HepG2 (cell line): ENCODE measurements around the gene ZNRF4. TPM values are rescaled to one million over a fixed set of nuclear protein-coding genes. Genes with fewer than 3 reads are reported as not detected.

Experiments used
- ATAC-seq: fragments of 200-7000 bp; cut with Tn5 transposase; 3 replicates; pipeline ENCODE4 v1.9.1; 2020; ENCODE audit warnings: mild to moderate bottlenecking, moderate library complexity
- BruUV-seq: library from RNA; stranded (reverse); fragments of 400-500 nt; replicated peaks from 2 replicates; lab custom pipeline; 2021; lab: Mats Ljungman, UMichigan
- CTCF ChIA-PET: fragments of 300-600 bp; formaldehyde crosslinking; extraction: SDS; loops from one replicate; lab custom pipeline; 2021; ENCODE audit warnings: low total read pairs, inconsistent platforms, low intra/inter-chr PET ratio; lab: Yijun Ruan, JAX
- POLR2A ChIA-PET: fragments of 350-600 bp; sonication (Branson Sonifier 250); formaldehyde crosslinking; loops from one replicate; lab custom pipeline; 2020; ENCODE audit warnings: antibody characterized with exemption, inconsistent platforms; lab: Yijun Ruan, JAX
- DNase-seq: peaks from one replicate; pipeline ENCODE4 v3.0.0-alpha.2; 2015; ENCODE audit warnings: low spot score
- FAIRE-seq: peaks from 3 replicates; lab custom pipeline; 2011; peaks lifted over from hg19 to GRCh38; lab: Jason Lieb, UNC
- H2AFZ ChIP-seq: one replicate; pipeline ENCODE4 v1.6.1; 2011; ENCODE audit warnings: low read length, inconsistent platforms
- H3K27ac ChIP-seq: fragments of 300-600 bp; 3 replicates; pipeline ENCODE4 v1.8.0; 2011; ENCODE audit warnings: mixed run types, mild to moderate bottlenecking, mixed read lengths, low read length, inconsistent platforms; ENCODE audit not compliant: insufficient read depth; ENCODE audit errors: extremely low read length
- H3K27me3 ChIP-seq, 2 experiments: fragments of 200-600 bp in 1 of 2; 2 replicates in 1 of 2; 3 replicates in 1 of 2; pipeline versions ENCODE4 v1.6.0 to v1.8.0; 2011; ENCODE audit warnings: low read length in 2 of 2, mild to moderate bottlenecking in 2 of 2, moderate library complexity in 2 of 2, inconsistent platforms in 1 of 2; ENCODE audit not compliant: insufficient read depth in 2 of 2, control insufficient read depth in 1 of 2
- H3K36me3 ChIP-seq, 2 experiments: fragments of 200-600 bp in 1 of 2; replicated peaks in 1 of 2; 2 replicates in 1 of 2; 3 replicates in 1 of 2; pipeline versions ENCODE4 v1.5.1 to v1.8.0; 2011; ENCODE audit warnings: low read length in 2 of 2, inconsistent platforms in 1 of 2; ENCODE audit not compliant: insufficient read depth in 2 of 2, control insufficient read depth in 1 of 2
- H3K4me1 ChIP-seq: 2 replicates; pipeline ENCODE4 v1.5.1; 2012; ENCODE audit warnings: low read length, inconsistent platforms; ENCODE audit not compliant: insufficient read depth
- H3K4me2 ChIP-seq: 2 replicates; pipeline ENCODE4 v1.6.0; 2011; ENCODE audit warnings: low read depth, low read length, inconsistent platforms
- H3K4me3 ChIP-seq, 3 experiments: fragments of 200-600 bp in 1 of 3; sonication (generic), shearing (Covaris generic) in 1 of 3; replicated peaks in 1 of 3; 2 replicates each; pipeline ENCODE4 v1.5.1; 2011 to 2016; ENCODE audit warnings: low read length in 3 of 3, inconsistent platforms in 2 of 3, low read depth in 2 of 3, mild to moderate bottlenecking in 2 of 3, control low read depth in 1 of 3, mixed read lengths in 1 of 3; ENCODE audit not compliant: insufficient read depth in 1 of 3
- H3K79me2 ChIP-seq: one replicate; pipeline ENCODE4 v1.6.1; 2011; ENCODE audit warnings: low read length, inconsistent platforms; ENCODE audit not compliant: insufficient read depth
- H3K9ac ChIP-seq: 2 replicates; pipeline ENCODE4 v1.6.0; 2011; ENCODE audit warnings: mild to moderate bottlenecking, low read depth, low read length, inconsistent platforms; ENCODE audit not compliant: insufficient read depth
- H3K9me3 ChIP-seq: 2 replicates; pipeline ENCODE4 v1.5.1; 2012; ENCODE audit warnings: mild to moderate bottlenecking, low read length
- H4K20me1 ChIP-seq: 2 replicates; pipeline ENCODE4 v1.6.0; 2011; ENCODE audit warnings: inconsistent platforms, mild to moderate bottlenecking, low read length, moderate library complexity; ENCODE audit not compliant: insufficient read depth
- CBX5 ChIP-seq: sonication (generic); formaldehyde crosslinking; IDR thresholded peaks from 2 replicates; pipeline ENCODE4 v1.4.0; 2020; ENCODE audit warnings: missing genetic modification reagents, borderline replicate concordance
- CENPT ChIP-seq: sonication (generic); formaldehyde crosslinking; IDR thresholded peaks from 2 replicates; pipeline ENCODE4 v1.8.0; 2022; ENCODE audit warnings: low read depth, mild to moderate bottlenecking, moderate library complexity, missing genetic modification reagents
- GABPA ChIP-seq, 2 experiments: IDR thresholded peaks; 2 replicates each; pipeline ENCODE4 v1.6.1; 2011 to 2016; ENCODE audit warnings: low read depth in 2 of 2, low read length in 1 of 2, missing biosample characterization in 1 of 2, missing genetic modification characterization in 1 of 2
- HDAC2 ChIP-seq: sonication (generic); formaldehyde crosslinking; IDR thresholded peaks from 2 replicates; pipeline ENCODE4 v1.4.0; 2020; ENCODE audit warnings: missing genetic modification reagents
- IRF2 ChIP-seq: IDR thresholded peaks from 2 replicates; pipeline ENCODE4 v1.6.1; 2018; ENCODE audit warnings: missing genetic modification reagents, missing compliant biosample characterization
- KLF15 ChIP-seq: sonication (generic); formaldehyde crosslinking; IDR thresholded peaks from 2 replicates; pipeline ENCODE4 v1.8.1; 2023; ENCODE audit warnings: borderline replicate concordance, mild to moderate bottlenecking, inconsistent platforms, missing genetic modification reagents, mixed read lengths
- MXD1 ChIP-seq: sonication (generic); formaldehyde crosslinking; IDR thresholded peaks from 2 replicates; pipeline ENCODE4 v1.4.0; 2020; ENCODE audit warnings: mild to moderate bottlenecking, missing genetic modification reagents
- NCOA2 ChIP-seq: sonication (generic); formaldehyde crosslinking; IDR thresholded peaks from 2 replicates; pipeline ENCODE4 v1.8.0; 2022; ENCODE audit warnings: inconsistent platforms
- SNAI1 ChIP-seq: sonication (generic); formaldehyde crosslinking; IDR thresholded peaks from 2 replicates; pipeline ENCODE4 v1.5.0; 2020; ENCODE audit warnings: mild to moderate bottlenecking, missing genetic modification reagents, borderline replicate concordance
- SP4 ChIP-seq: sonication (generic); formaldehyde crosslinking; IDR thresholded peaks from 2 replicates; pipeline ENCODE4 v1.8.1; 2023; ENCODE audit warnings: mild to moderate bottlenecking, missing genetic modification reagents
- THAP7 ChIP-seq: sonication (generic); formaldehyde crosslinking; IDR thresholded peaks from 2 replicates; pipeline ENCODE4 v1.8.1; 2023; ENCODE audit warnings: mild to moderate bottlenecking, missing genetic modification reagents
- UBTF ChIP-seq: sonication (generic); formaldehyde crosslinking; IDR thresholded peaks from 2 replicates; pipeline ENCODE4 v1.4.0; 2020; ENCODE audit warnings: mild to moderate bottlenecking, missing genetic modification reagents
- ZNF18 ChIP-seq: sonication (generic); formaldehyde crosslinking; IDR thresholded peaks from 2 replicates; pipeline ENCODE4 v1.8.0; 2022; ENCODE audit warnings: mild to moderate bottlenecking, missing genetic modification reagents; ENCODE audit not compliant: insufficient replicate concordance
- ZNF343 ChIP-seq: sonication (generic); formaldehyde crosslinking; IDR thresholded peaks from 2 replicates; pipeline ENCODE4 v1.4.0; 2020; ENCODE audit warnings: mild to moderate bottlenecking, missing genetic modification reagents
- ZNF550 ChIP-seq: sonication (generic); formaldehyde crosslinking; IDR thresholded peaks from 2 replicates; pipeline ENCODE4 v1.4.0; 2020; ENCODE audit warnings: mild to moderate bottlenecking, missing genetic modification reagents, borderline replicate concordance
- ZNF567 ChIP-seq: sonication (generic); formaldehyde crosslinking; IDR thresholded peaks from 2 replicates; pipeline ENCODE4 v1.8.1; 2023; ENCODE audit warnings: mild to moderate bottlenecking, missing genetic modification reagents, borderline replicate concordance
- ZNF597 ChIP-seq: sonication (generic); formaldehyde crosslinking; IDR thresholded peaks from 2 replicates; pipeline ENCODE4 v1.5.0; 2020; ENCODE audit warnings: missing genetic modification reagents
- ZNF768 ChIP-seq: sonication (generic); formaldehyde crosslinking; IDR thresholded peaks from 2 replicates; pipeline ENCODE4 v1.4.0; 2020; ENCODE audit warnings: missing genetic modification reagents
- ZSCAN30 ChIP-seq: sonication (generic); formaldehyde crosslinking; IDR thresholded peaks from 2 replicates; pipeline ENCODE4 v1.5.0; 2020; ENCODE audit warnings: mild to moderate bottlenecking, missing genetic modification reagents
- WGBS: methylation state at CpG from one replicate; pipeline ENCODE4 v1.1.6; 2017; ENCODE audit warnings: low lambda C conversion rate; 5-methylcytosine and 5-hydroxymethylcytosine counted together
- in situ Hi-C: cut with HindIII; loops from 2 replicates; pipeline ENCODE4 v1.10.0; 2017; ENCODE audit warnings: low pct_unique_long_range_greater_than_20kb; ENCODE audit not compliant: extremely low pct_ligation_motif_present
- intact Hi-C: fragments of 100-400 bp; cut with micrococcal nuclease; formaldehyde crosslinking; loops from one replicate; pipeline ENCODE4 v1.10.0; 2022; ENCODE audit not compliant: unreplicated experiment
- polyA plus RNA-seq, 8 experiments: library from polyadenylated mRNA; depleted of rRNA in 3 of 8; stranded (reverse) in 7 of 8; unstranded in 1 of 8; fragments of >200 nt; fragmentation: Illumina TruSeq in 4 of 8; extraction: Trizol in 4 of 8; gene quantifications; 2 replicates each; pipeline versions ENCODE4 v1.2.1 to v1.2.3, GENCODE V29; 2011 to 2016; ENCODE audit warnings: low read depth in 4 of 8, missing spikeins in 1 of 8, mixed read lengths in 1 of 8; ENCODE audit not compliant: insufficient read depth in 1 of 8
- total RNA-seq, 5 experiments: library from RNA; depleted of rRNA; stranded (reverse); fragments of >200 nt; fragmentation: Illumina TruSeq; extraction: Trizol; gene quantifications; 2 replicates each; pipeline ENCODE4 v1.2.3, GENCODE V29; 2016; ENCODE audit warnings: low read depth in 1 of 5

ZNRF4 gene
- total and polyA plus RNA-seq, 2 of the 13 experiments (the other 11 are each of a cell fraction or from before 2014, with no cell fraction given), result not detected

GRCh38 chr19:5478241-5478924 lies 23.2 kb downstream of the ZNRF4 start:
- no peak overlapping the region for H2AFZ ChIP-seq
- no peak overlapping the region for H3K9ac ChIP-seq
- CTCF ChIA-PET, result no interaction called here
- FAIRE-seq (no peak), ATAC-seq (no peak), DNase-seq (no peak)
- no peaks in the 10 kb centered on the region for H4K20me1 ChIP-seq
- no TSS peak for BruUV-seq
- H3K9me3 ChIP-seq, result peaks cover 11% of the 10 kb centered on the region
- H3K27me3 ChIP-seq, result no peaks in the 10 kb centered on the region
- in situ Hi-C loops (no loop called here), intact Hi-C loops (no loop called here)
- H3K4me3 ChIP-seq, result no peak overlapping the region
- no peak overlapping the region for H3K27ac ChIP-seq
- 60% methylated on average over 26 of the region's 32 CpGs for WGBS
- H3K79me2 ChIP-seq, result no peaks in the 10 kb centered on the region
- POLR2A ChIA-PET, result no interaction called here
- no peaks in the 10 kb centered on the region for H3K36me3 ChIP-seq
- H3K4me1 ChIP-seq, result peaks cover 6% of the 10 kb centered on the region; the same call in 1 of the 2 replicates
- H3K4me2 ChIP-seq, result no peak overlapping the region
- TF ChIP-seq MXD1 (CRISPR knock-in tag) (no peak), CBX5 (no peak), SP4 (CRISPR knock-in tag) (no peak), ZNF18 (CRISPR knock-in tag) (no peak), THAP7 (CRISPR knock-in tag) (no peak), ZSCAN30 (CRISPR knock-in tag) (peak; percentile 100), ZNF597 (no peak), ZNF567 (no peak), KLF15 (CRISPR knock-in tag) (no peak), CENPT (CRISPR knock-in tag) (no peak), ZNF550 (CRISPR knock-in tag) (no peak), HDAC2 (CRISPR knock-in tag) (no peak), UBTF (no peak), NCOA2 (no peak), IRF2 (CRISPR knock-in tag) (no peak), ZNF768 (CRISPR knock-in tag) (peak; percentile 96), GABPA (IDR thresholded peaks at IDR 0.05; ENCODE audit: low read depth, low read length) (no peak), GABPA (CRISPR knock-in tag; IDR thresholded peaks at IDR 0.05; ENCODE audit: low read depth) (no peak), SNAI1 (CRISPR knock-in tag) (no peak), ZNF343 (CRISPR knock-in tag) (no peak)
